ENCODE measurements around the gene ZNF394. TPM values are rescaled to one million over a fixed set of nuclear protein-coding genes. Genes with fewer than 3 reads are reported as not detected.

The ZNF394 gene
- total and polyA plus RNA-seq, 8 donors = 15.7 to 177 (median 24.3) TPM

- Histone ChIP-seq H3K4me1 (peaks cover 20 to 47% (median 37%) of the 10 kb centered on the region in 4 donors), H3K27me3 (no peaks in the 10 kb centered on the region), H3K27ac (peak overlapping the region in 1 of 5 donors; percentile 92), H3K36me3 (peaks cover 0 to 2% (median 0%) of the 10 kb centered on the region in 4 donors), H3K9me3 (no peaks in the 10 kb centered on the region), H3K4me3 (no peak overlapping the region)
- TF ChIP-seq CTCF (IDR thresholded peaks at IDR 0.05) (no peak), POLR2AphosphoS5 (IDR thresholded peaks at IDR 0.05) (no peak), POLR2A (IDR thresholded peaks at IDR 0.05) (no peak), EP300 (IDR thresholded peaks at IDR 0.05) (no peak)
- no peak for DNase-seq
- intact Hi-C loops (cut with DNase I; ENCODE audit: low total_unique reads) = no loop called here
- WGBS, 5 donors = 37 to 45% (median 41%) methylated on average over 23 of the region's 23 CpGs
These were observed 30.6 kb downstream of the ZNF394 start for GRCh38 chr7:99469381-99470065.

GRCh38 chr7:99468336-99468918 lies 31.7 kb downstream of the ZNF394 start:
- TF ChIP-seq CTCF (IDR thresholded peaks at IDR 0.05) = no peak
- TF ChIP-seq POLR2A (IDR thresholded peaks at IDR 0.05) = no peak
- no peak for TF ChIP-seq EP300 (IDR thresholded peaks at IDR 0.05)
- TF ChIP-seq POLR2AphosphoS5 (IDR thresholded peaks at IDR 0.05) = no peak
- H3K27ac ChIP-seq = no peak overlapping the region
- no peak for DNase-seq
- H3K36me3 ChIP-seq = peaks cover 0 to 13% (median 9%) of the 10 kb centered on the region in 4 donors
- intact Hi-C loops (cut with DNase I; ENCODE audit: low total_unique reads) = no loop called here
- no peak overlapping the region for H3K4me3 ChIP-seq
- H3K27me3 ChIP-seq = no peaks in the 10 kb centered on the region
- WGBS, 5 donors = 79 to 88% (median 84%) methylated on average over 27 to 29 of the region's 29 CpGs
- H3K9me3 ChIP-seq = no peaks in the 10 kb centered on the region
- H3K4me1 ChIP-seq = peaks cover 21 to 48% (median 40%) of the 10 kb centered on the region in 4 donors

- no peak for TF ChIP-seq CTCF (IDR thresholded peaks at IDR 0.05)
- TF ChIP-seq EP300 (IDR thresholded peaks at IDR 0.05) = no peak
- TF ChIP-seq POLR2A (IDR thresholded peaks at IDR 0.05) = no peak
- no peak for TF ChIP-seq POLR2AphosphoS5 (IDR thresholded peaks at IDR 0.05)
- H3K27ac ChIP-seq = peak overlapping the region; percentile 81 to 94 (median 89)
- intact Hi-C loops (cut with DNase I; ENCODE audit: low total_unique reads) = no loop called here
- DNase-seq = no peak
- no peaks in the 10 kb centered on the region for H3K27me3 ChIP-seq
- H3K36me3 ChIP-seq = peaks cover 0 to 37% (median 23%) of the 10 kb centered on the region in 4 donors
- no peaks in the 10 kb centered on the region for H3K9me3 ChIP-seq
- H3K4me3 ChIP-seq = peak overlapping the region; percentile 87 to 98 (median 95)
- WGBS, 5 donors = 3 to 5% (median 3%) methylated on average over 9 of the region's 9 CpGs
- H3K4me1 ChIP-seq = peaks cover 20 to 60% (median 52%) of the 10 kb centered on the region in 4 donors
These were observed 34.7 kb downstream of the ZNF394 start for GRCh38 chr7:99465421-99465768.

GRCh38 chr7:99461221-99461620 lies 38.9 kb downstream of the ZNF394 start:
- Histone ChIP-seq H3K4me3 (no peak overlapping the region), H3K36me3 (peaks cover 38 to 78% (median 63%) of the 10 kb centered on the region in 4 donors), H3K27ac (no peak overlapping the region), H3K27me3 (no peaks in the 10 kb centered on the region), H3K9me3 (no peaks in the 10 kb centered on the region), H3K4me1 (peaks cover 20 to 66% (median 51%) of the 10 kb centered on the region in 4 donors)
- TF ChIP-seq POLR2AphosphoS5 (IDR thresholded peaks at IDR 0.05) = no peak
- TF ChIP-seq POLR2A (IDR thresholded peaks at IDR 0.05) = no peak
- no peak for TF ChIP-seq CTCF (IDR thresholded peaks at IDR 0.05)
- no peak for TF ChIP-seq EP300 (IDR thresholded peaks at IDR 0.05)
- no peak for DNase-seq
- intact Hi-C loops (cut with DNase I; ENCODE audit: low total_unique reads) = no loop called here
- 81 to 93% (median 86%) methylated on average over 2 of the region's 2 CpGs for WGBS, 5 donors

All from stomach (tissue), 9 donors.